ENCODE data around the gene PDLIM3.

Gene PDLIM3

GRCh38 chr4:185550933-185551332 lies 15.6 kb upstream of the PDLIM3 start:
- Histone ChIP-seq H3K4me1 (ENCODE audit: control insufficient read depth in 1 of 2, insufficient read depth in 2 of 2, low read length in 2 of 2) (peaks cover 6 to 18% of the 10 kb centered on the region in 2 donors), H3K27ac (ENCODE audit: low read length) (no peak overlapping the region), H3K36me3 (ENCODE audit: control insufficient read depth in 1 of 2, insufficient read depth in 2 of 2, low read length in 2 of 2) (no peaks in the 10 kb centered on the region), H3K27me3 (ENCODE audit: low read depth, low read length) (no peaks in the 10 kb centered on the region), H3K9me3 (ENCODE audit: control insufficient read depth in 1 of 2, low read length in 2 of 2) (no peaks in the 10 kb centered on the region), H3K4me3 (ENCODE audit: low read depth in 1 of 2, low read length in 2 of 2) (no peak overlapping the region)

DNA sequence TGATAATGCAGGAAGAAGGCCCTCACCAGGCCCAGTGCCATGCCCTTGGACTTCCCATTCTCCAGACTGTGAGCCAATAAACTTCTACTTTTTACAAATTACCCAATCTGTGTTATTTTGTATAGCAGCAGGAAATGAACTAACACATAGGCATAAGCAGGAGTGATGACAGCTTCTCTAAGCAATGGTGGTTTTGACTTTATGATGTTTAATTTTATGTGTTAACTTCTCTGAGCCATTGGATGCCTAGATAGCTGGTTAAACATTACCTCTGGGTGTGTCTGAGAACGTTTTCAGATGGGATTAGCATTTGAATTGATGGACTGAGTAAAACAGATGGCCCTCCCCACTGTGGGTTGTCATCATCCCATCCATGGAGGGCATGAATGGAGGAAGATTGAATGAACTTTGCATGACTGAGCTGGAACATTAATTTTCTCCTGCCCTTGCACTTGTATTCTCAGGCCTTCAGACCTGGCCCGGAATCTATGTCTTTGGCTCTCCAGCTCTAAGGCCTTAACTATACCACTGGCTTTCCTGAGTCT lies 13.9 kb upstream of the PDLIM3 start:
- Histone ChIP-seq H3K36me3 (ENCODE audit: control insufficient read depth in 1 of 2, insufficient read depth in 2 of 2, low read length in 2 of 2) (no peaks in the 10 kb centered on the region), H3K27ac (ENCODE audit: low read length) (no peak overlapping the region), H3K9me3 (ENCODE audit: control insufficient read depth in 1 of 2, low read length in 2 of 2) (no peaks in the 10 kb centered on the region), H3K27me3 (ENCODE audit: low read depth, low read length) (no peaks in the 10 kb centered on the region), H3K4me3 (ENCODE audit: low read depth in 1 of 2, low read length in 2 of 2) (no peak overlapping the region), H3K4me1 (ENCODE audit: control insufficient read depth in 1 of 2, insufficient read depth in 2 of 2, low read length in 2 of 2) (peaks cover 6 to 15% of the 10 kb centered on the region in 2 donors)

- no peaks in the 10 kb centered on the region for H3K27me3 ChIP-seq (ENCODE audit: low read depth, low read length)
- no peak overlapping the region for H3K4me3 ChIP-seq (ENCODE audit: low read depth in 1 of 2, low read length in 2 of 2)
- H3K27ac ChIP-seq (ENCODE audit: low read length) = no peak overlapping the region
- H3K4me1 ChIP-seq (ENCODE audit: control insufficient read depth in 1 of 2, insufficient read depth in 2 of 2, low read length in 2 of 2) = peaks cover under 1 to 9% of the 10 kb centered on the region in 2 donors
- H3K36me3 ChIP-seq (ENCODE audit: control insufficient read depth in 1 of 2, insufficient read depth in 2 of 2, low read length in 2 of 2) = no peaks in the 10 kb centered on the region
- H3K9me3 ChIP-seq (ENCODE audit: control insufficient read depth in 1 of 2, low read length in 2 of 2) = no peaks in the 10 kb centered on the region
Observed at GRCh38 chr4:185548587-185548986, 13.3 kb upstream of the PDLIM3 start.

GRCh38 chr4:185546335-185546734 lies 11.0 kb upstream of the PDLIM3 start:
- H3K4me3 ChIP-seq (ENCODE audit: low read depth in 1 of 2, low read length in 2 of 2) = no peak overlapping the region
- no peaks in the 10 kb centered on the region for H3K36me3 ChIP-seq (ENCODE audit: control insufficient read depth in 1 of 2, insufficient read depth in 2 of 2, low read length in 2 of 2)
- peaks cover 0 to 5% of the 10 kb centered on the region in 2 donors for H3K4me1 ChIP-seq (ENCODE audit: control insufficient read depth in 1 of 2, insufficient read depth in 2 of 2, low read length in 2 of 2)
- H3K9me3 ChIP-seq (ENCODE audit: control insufficient read depth in 1 of 2, low read length in 2 of 2) = no peaks in the 10 kb centered on the region
- H3K27me3 ChIP-seq (ENCODE audit: low read depth, low read length) = no peaks in the 10 kb centered on the region
- H3K27ac ChIP-seq (ENCODE audit: low read length) = no peak overlapping the region

GRCh38 chr4:185542626-185543315 lies 7.5 kb upstream of the PDLIM3 start:
- H3K4me1 ChIP-seq (ENCODE audit: control insufficient read depth in 1 of 2, insufficient read depth in 2 of 2, low read length in 2 of 2) = peaks cover 4 to 15% of the 10 kb centered on the region in 2 donors
- H3K27me3 ChIP-seq (ENCODE audit: low read depth, low read length) = peaks cover 5% of the 10 kb centered on the region
- no peak overlapping the region for H3K27ac ChIP-seq (ENCODE audit: low read length)
- no peaks in the 10 kb centered on the region for H3K9me3 ChIP-seq (ENCODE audit: control insufficient read depth in 1 of 2, low read length in 2 of 2)
- no peak overlapping the region for H3K4me3 ChIP-seq (ENCODE audit: low read depth in 1 of 2, low read length in 2 of 2)
- H3K36me3 ChIP-seq (ENCODE audit: control insufficient read depth in 1 of 2, insufficient read depth in 2 of 2, low read length in 2 of 2) = no peaks in the 10 kb centered on the region

DNA sequence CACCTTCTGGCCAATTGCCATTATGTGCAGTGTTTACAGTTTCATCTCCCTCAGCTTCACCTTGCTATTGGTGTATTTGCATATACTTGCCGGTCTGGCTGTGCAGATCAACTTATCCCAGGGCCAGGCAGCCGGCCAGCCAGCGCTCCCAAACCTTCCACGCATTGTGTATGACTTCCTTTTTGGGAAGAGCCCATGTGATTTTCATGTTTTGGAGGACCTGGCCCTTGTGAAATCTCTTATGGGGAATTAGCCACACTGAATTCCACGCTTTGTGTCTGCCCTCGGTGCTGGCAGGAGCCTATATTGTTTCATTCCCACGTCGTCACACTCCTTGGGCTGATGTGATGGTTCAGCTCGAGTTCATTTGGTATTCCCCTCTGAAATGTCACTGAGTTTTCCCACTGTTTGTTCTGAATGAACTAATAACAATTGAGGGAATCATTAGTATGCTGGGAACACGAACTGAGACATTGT lies 6.0 kb upstream of the PDLIM3 start:
- Histone ChIP-seq H3K9me3 (ENCODE audit: control insufficient read depth in 1 of 2, low read length in 2 of 2) (no peaks in the 10 kb centered on the region), H3K4me1 (ENCODE audit: control insufficient read depth in 1 of 2, insufficient read depth in 2 of 2, low read length in 2 of 2) (peaks cover 4 to 15% of the 10 kb centered on the region in 2 donors), H3K36me3 (ENCODE audit: control insufficient read depth in 1 of 2, insufficient read depth in 2 of 2, low read length in 2 of 2) (no peaks in the 10 kb centered on the region), H3K27me3 (ENCODE audit: low read depth, low read length) (peaks cover 6% of the 10 kb centered on the region), H3K27ac (ENCODE audit: low read length) (peak overlapping the region; percentile 43), H3K4me3 (ENCODE audit: low read depth in 1 of 2, low read length in 2 of 2) (no peak overlapping the region)

DNA sequence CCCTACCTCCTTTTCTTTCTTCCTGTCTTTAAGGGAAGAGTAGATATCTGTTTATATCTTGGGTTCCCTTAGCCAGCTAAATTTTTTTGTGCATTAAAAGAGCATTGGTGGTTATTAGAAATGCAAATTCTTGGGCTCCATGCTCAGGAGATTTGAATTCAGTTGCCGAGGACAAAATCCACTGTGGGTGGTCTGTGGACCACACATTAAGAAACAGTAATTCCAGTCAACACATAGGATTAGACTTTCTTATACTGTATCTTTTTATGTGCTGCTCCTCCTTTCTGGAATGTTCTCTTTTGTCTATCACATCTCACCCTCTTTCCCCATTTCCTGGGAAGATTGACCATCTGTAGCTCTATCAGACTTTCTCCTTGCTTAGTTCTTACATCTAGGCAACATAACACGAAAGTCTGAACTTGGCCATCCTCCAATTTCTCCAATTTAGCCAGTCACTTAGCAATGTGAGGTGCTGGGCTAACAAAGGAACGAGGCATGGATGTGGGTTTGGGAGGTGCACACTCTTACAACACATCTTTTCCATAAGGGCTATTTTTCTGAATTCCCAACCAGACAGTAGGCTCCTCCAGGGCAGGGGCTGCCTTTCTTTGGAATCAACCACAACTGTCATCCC lies 5.3 kb upstream of the PDLIM3 start:
- Histone ChIP-seq H3K36me3 (ENCODE audit: control insufficient read depth in 1 of 2, insufficient read depth in 2 of 2, low read length in 2 of 2) (no peaks in the 10 kb centered on the region), H3K4me1 (ENCODE audit: control insufficient read depth in 1 of 2, insufficient read depth in 2 of 2, low read length in 2 of 2) (peaks cover 4 to 15% of the 10 kb centered on the region in 2 donors), H3K9me3 (ENCODE audit: control insufficient read depth in 1 of 2, low read length in 2 of 2) (no peaks in the 10 kb centered on the region), H3K4me3 (ENCODE audit: low read depth in 1 of 2, low read length in 2 of 2) (no peak overlapping the region), H3K27ac (ENCODE audit: low read length) (peak overlapping the region; percentile 43), H3K27me3 (ENCODE audit: low read depth, low read length) (peaks cover 10% of the 10 kb centered on the region)

DNA sequence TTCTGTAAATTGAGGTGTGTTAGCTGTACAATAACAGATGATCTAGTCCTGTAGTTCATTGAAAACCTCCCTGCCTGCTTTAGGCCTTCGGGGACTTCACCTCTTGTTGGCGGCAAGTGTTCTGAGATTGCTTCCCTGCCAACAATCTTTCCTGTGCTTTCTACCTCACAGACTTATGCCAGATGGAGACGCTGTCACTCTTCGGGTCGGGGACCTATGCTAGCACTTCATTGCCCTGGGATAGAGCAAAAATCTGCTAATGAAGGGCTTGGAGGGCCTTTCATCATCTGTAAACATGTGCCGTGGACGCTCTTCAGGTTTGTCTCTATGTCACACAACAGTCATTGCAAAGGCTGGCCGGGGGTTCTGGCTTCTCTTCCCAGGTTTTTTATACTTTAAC lies 4.7 kb upstream of the PDLIM3 start:
- H3K4me3 ChIP-seq (ENCODE audit: low read depth in 1 of 2, low read length in 2 of 2) = no peak overlapping the region
- no peaks in the 10 kb centered on the region for H3K36me3 ChIP-seq (ENCODE audit: control insufficient read depth in 1 of 2, insufficient read depth in 2 of 2, low read length in 2 of 2)
- no peak overlapping the region for H3K27ac ChIP-seq (ENCODE audit: low read length)
- peaks cover 4 to 16% of the 10 kb centered on the region in 2 donors for H3K4me1 ChIP-seq (ENCODE audit: control insufficient read depth in 1 of 2, insufficient read depth in 2 of 2, low read length in 2 of 2)
- H3K27me3 ChIP-seq (ENCODE audit: low read depth, low read length) = peaks cover 10% of the 10 kb centered on the region
- no peaks in the 10 kb centered on the region for H3K9me3 ChIP-seq (ENCODE audit: control insufficient read depth in 1 of 2, low read length in 2 of 2)

GRCh38 chr4:185538806-185539205 lies 3.5 kb upstream of the PDLIM3 start:
- Histone ChIP-seq H3K27ac (ENCODE audit: low read length) (no peak overlapping the region), H3K4me1 (ENCODE audit: control insufficient read depth in 1 of 2, insufficient read depth in 2 of 2, low read length in 2 of 2) (peaks cover 4 to 21% of the 10 kb centered on the region in 2 donors), H3K9me3 (ENCODE audit: control insufficient read depth in 1 of 2, low read length in 2 of 2) (no peaks in the 10 kb centered on the region), H3K27me3 (ENCODE audit: low read depth, low read length) (peaks cover 16% of the 10 kb centered on the region), H3K36me3 (ENCODE audit: control insufficient read depth in 1 of 2, insufficient read depth in 2 of 2, low read length in 2 of 2) (no peaks in the 10 kb centered on the region), H3K4me3 (ENCODE audit: low read depth in 1 of 2, low read length in 2 of 2) (no peak overlapping the region)

DNA sequence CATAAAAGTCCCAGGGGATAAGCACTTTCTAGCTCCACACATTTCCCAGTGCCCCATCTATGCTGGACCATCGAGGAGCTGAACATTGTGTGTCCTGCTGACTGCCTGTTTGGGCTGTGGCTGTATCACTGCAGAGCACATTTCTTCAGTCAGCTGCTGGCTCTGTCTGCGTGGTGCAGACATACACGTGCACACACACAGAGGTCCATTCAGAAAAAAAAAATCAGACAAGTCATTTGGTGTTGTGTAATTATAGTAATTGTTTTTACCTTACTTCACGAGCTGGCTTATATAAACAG lies 1.1 kb upstream of the PDLIM3 start:
- Histone ChIP-seq H3K4me3 (ENCODE audit: low read depth in 1 of 2, low read length in 2 of 2) (peak overlapping the region; percentile 12 to 33), H3K27ac (ENCODE audit: low read length) (peak overlapping the region; percentile 42), H3K4me1 (ENCODE audit: control insufficient read depth in 1 of 2, insufficient read depth in 2 of 2, low read length in 2 of 2) (peaks cover 4 to 16% of the 10 kb centered on the region in 2 donors), H3K27me3 (ENCODE audit: low read depth, low read length) (peaks cover 16% of the 10 kb centered on the region), H3K36me3 (ENCODE audit: control insufficient read depth in 1 of 2, insufficient read depth in 2 of 2, low read length in 2 of 2) (no peaks in the 10 kb centered on the region), H3K9me3 (ENCODE audit: control insufficient read depth in 1 of 2, low read length in 2 of 2) (no peaks in the 10 kb centered on the region)

- peak overlapping the region; percentile 43 to 76 for H3K4me3 ChIP-seq (ENCODE audit: low read depth in 1 of 2, low read length in 2 of 2)
- H3K9me3 ChIP-seq (ENCODE audit: control insufficient read depth in 1 of 2, low read length in 2 of 2) = no peaks in the 10 kb centered on the region
- H3K4me1 ChIP-seq (ENCODE audit: control insufficient read depth in 1 of 2, insufficient read depth in 2 of 2, low read length in 2 of 2) = peaks cover 2 to 10% of the 10 kb centered on the region in 2 donors
- peak overlapping the region; percentile 42 for H3K27ac ChIP-seq (ENCODE audit: low read length)
- no peaks in the 10 kb centered on the region for H3K36me3 ChIP-seq (ENCODE audit: control insufficient read depth in 1 of 2, insufficient read depth in 2 of 2, low read length in 2 of 2)
- peaks cover 16% of the 10 kb centered on the region for H3K27me3 ChIP-seq (ENCODE audit: low read depth, low read length)
Observed at GRCh38 chr4:185535612-185536410, 504 bp upstream of the PDLIM3 start.
